Naive thymus-derived CD4-positive, alpha-beta T cell (primary cell): ENCODE results near the gene PALM3. TPM values are rescaled to one million over a fixed set of nuclear protein-coding genes. Genes with fewer than 3 reads are reported as not detected.
A peak's percentile ranks its signal among the peaks of the same experiment; 100 is the strongest.

ENCODE experiments used
- ATAC-seq: fragments of 150-1000 bp; cut with Tn5 transposase; 2 replicates; pipeline ENCODE4 v1.10.0; 2021; ENCODE audit warnings: mild to moderate bottlenecking, moderate library complexity
- CTCF ChIA-PET: fragments of 350-600 bp; sonication (Branson Sonifier 250); formaldehyde crosslinking; loops from one replicate; lab custom pipeline; 2021; ENCODE audit warnings: antibody characterized with exemption; lab: Charles Lee
- POLR2A ChIA-PET: fragments of 350-600 bp; sonication (Branson Sonifier 250); formaldehyde crosslinking; loops from one replicate; lab custom pipeline; 2021; ENCODE audit warnings: antibody characterized with exemption, inconsistent platforms; lab: Charles Lee
- DNase-seq, 9 donors: peaks; one replicate each; pipeline versions ENCODE4 v3.0.0 to v3.0.0-alpha.2; 2020 to 2022; ENCODE audit warnings: mixed read lengths in 1 of 9
- H3K27ac ChIP-seq: one replicate; pipeline ENCODE4 v1.7.0; 2013; ENCODE audit warnings: mild to moderate bottlenecking, low read depth, low read length, moderate library complexity
- H3K27me3 ChIP-seq, 2 donors: one replicate each; pipeline ENCODE4 v1.7.0; 2013; ENCODE audit warnings: low read length in 2 of 2, mild to moderate bottlenecking in 2 of 2, moderate library complexity in 2 of 2; ENCODE audit not compliant: control insufficient read depth in 2 of 2, insufficient read depth in 2 of 2
- H3K36me3 ChIP-seq, 3 experiments: 1 replicate in 2 of 3; 2 replicates in 1 of 3; pipeline ENCODE4 v1.7.0; 2013; ENCODE audit warnings: low read length in 3 of 3, mild to moderate bottlenecking in 3 of 3, moderate library complexity in 1 of 3; ENCODE audit not compliant: insufficient read depth in 3 of 3, control insufficient read depth in 2 of 3
- H3K4me1 ChIP-seq, 2 donors: one replicate each; pipeline ENCODE4 v1.7.0; 2013; ENCODE audit warnings: low read length in 2 of 2, mild to moderate bottlenecking in 2 of 2, moderate library complexity in 1 of 2; ENCODE audit not compliant: control insufficient read depth in 2 of 2, insufficient read depth in 2 of 2
- H3K4me3 ChIP-seq: 2 replicates; pipeline ENCODE4 v1.7.0; 2013; ENCODE audit warnings: mild to moderate bottlenecking, low read length
- H3K9me3 ChIP-seq, 3 experiments: 1 replicate in 2 of 3; 2 replicates in 1 of 3; pipeline ENCODE4 v1.7.0; 2013; ENCODE audit warnings: low read length in 3 of 3; ENCODE audit not compliant: control insufficient read depth in 2 of 3
- H3K27ac Mint-ChIP-seq, 9 donors: one replicate each; pipeline ENCODE4 v1.8.0; 2020 to 2022; ENCODE audit warnings: mixed read lengths in 9 of 9, mild to moderate bottlenecking in 8 of 9, moderate library complexity in 5 of 9, inconsistent platforms in 2 of 9
- H3K27me3 Mint-ChIP-seq, 5 donors: one replicate each; pipeline ENCODE4 v1.8.0; 2021 to 2022; ENCODE audit warnings: mixed read lengths in 5 of 5, mild to moderate bottlenecking in 1 of 5
- H3K36me3 Mint-ChIP-seq, 5 donors: one replicate each; pipeline ENCODE4 v1.8.0; 2020 to 2022; ENCODE audit warnings: mixed read lengths in 5 of 5, mild to moderate bottlenecking in 3 of 5, inconsistent platforms in 1 of 5
- H3K4me1 Mint-ChIP-seq, 7 donors: one replicate each; pipeline ENCODE4 v1.8.0; 2020 to 2022; ENCODE audit warnings: mixed read lengths in 7 of 7, mild to moderate bottlenecking in 3 of 7, inconsistent platforms in 1 of 7
- H3K4me3 Mint-ChIP-seq, 10 donors: one replicate each; pipeline ENCODE4 v1.8.0; 2020 to 2022; ENCODE audit warnings: mild to moderate bottlenecking in 10 of 10, mixed read lengths in 10 of 10, moderate library complexity in 6 of 10, inconsistent platforms in 2 of 10
- H3K9me3 Mint-ChIP-seq, 11 donors: one replicate each; pipeline ENCODE4 v1.8.0; 2020 to 2022; ENCODE audit warnings: mixed read lengths in 11 of 11, mild to moderate bottlenecking in 4 of 11, inconsistent platforms in 1 of 11, moderate library complexity in 1 of 11
- intact Hi-C, 2 donors: fragments of 100-400 bp; cut with micrococcal nuclease; formaldehyde crosslinking; loops; one replicate each; pipeline ENCODE4 v1.15.1; 2023
- polyA plus RNA-seq, 2 donors: library from polyadenylated mRNA; unstranded; fragments of 300-500 nt; fragmentation: Illumina TruSeq; gene quantifications; one replicate each; pipeline ENCODE4 v1.2.3, GENCODE V29; 2021
- total RNA-seq, 6 experiments: library from RNA in 5 of 6; stranded (reverse) in 5 of 6; gene quantifications; 1 replicate in 5 of 6; 2 replicates in 1 of 6; pipeline ENCODE4 v1.2.3 and lab custom pipeline; 2021 to 2026

The PALM3 gene
- total and polyA plus RNA-seq, 7 experiments from 2014 or later: 0.22 TPM; not detected in 6

- peak overlapping the region; percentile 91 for H3K4me3 ChIP-seq
- POLR2A ChIA-PET: interaction anchor here (0.6 to 2.5 kb wide), 8 partner anchors 16 to 194 kb away, joined by 3 to 10 read pairs (median 3); partner anchors contain the start of genes ASF1B, IL27RA and PRKACA
- peak overlapping the region in 7 of 9 donors; percentile 62 to 89 (median 78) for H3K27ac Mint-ChIP-seq
Observed at GRCh38 chr19:14073261-14073924, 11.5 kb upstream of the PALM3 start.

GRCh38 chr19:14072535-14073260, 10.8 kb upstream of the PALM3 start, which contains the start of gene MISP3:
Gene MISP3, plus strand, starts transcription at chr19:14072786. Its CDS starts 524 bp downstream, at chr19:14073310.
- CTCF ChIA-PET: interaction anchor here (0.6 to 3.8 kb wide), 8 partner anchors 9 to 193 kb away, joined by 3 to 22 read pairs (median 4); partner anchors contain the start of gene ASF1B
- Histone ChIP-seq H3K4me1 (peaks cover 9 to 18% of the 10 kb centered on the region in 2 donors), H3K4me3 (peak within 1 kb of the TSS; percentile 91), H3K36me3 (no peaks in the 10 kb centered on the region), H3K9me3 (no peaks in the 10 kb centered on the region), H3K27ac (peak within 1 kb of the TSS; percentile 50), H3K27me3 (no peaks in the 10 kb centered on the region)
- intact Hi-C loops: loop anchor here (1.0 to 5.0 kb wide), 10 partner anchors 9 to 615 kb away; partner anchors contain the start of genes RFX1 (in 2 of the 2), ASF1B (in 1 of the 2) and SAMD1 (in 1 of the 2)
- H3K36me3 Mint-ChIP-seq: no peaks in the 10 kb centered on the region
- H3K4me3 Mint-ChIP-seq: peak within 1 kb of the TSS; percentile 87 to 99 (median 93)
- peaks cover 7 to 24% (median 10%) of the 10 kb centered on the region in 7 donors for H3K4me1 Mint-ChIP-seq
- POLR2A ChIA-PET: interaction anchor here (0.6 to 2.5 kb wide), 5 partner anchors 19 to 148 kb away, joined by 3 to 10 read pairs (median 3); partner anchors contain the start of genes IL27RA and PRKACA
- peak within 1 kb of the TSS in 5 of 9 donors; percentile 66 to 89 (median 82) for H3K27ac Mint-ChIP-seq
- H3K9me3 Mint-ChIP-seq: peaks cover 0 to 1% (median 0%) of the 10 kb centered on the region in 11 donors
- peaks cover 0 to 10% (median 0%) of the 10 kb centered on the region in 5 donors for H3K27me3 Mint-ChIP-seq
- DNase-seq (peak in 2 of 9 donors; percentile 16 to 63), ATAC-seq (peak; percentile 2)

More at GRCh38 chr19:14073261-14073924, 11.5 kb upstream of the PALM3 start:
- Histone ChIP-seq H3K9me3 (no peaks in the 10 kb centered on the region), H3K27me3 (no peaks in the 10 kb centered on the region), H3K27ac (peak overlapping the region; percentile 50), H3K36me3 (no peaks in the 10 kb centered on the region), H3K4me1 (peaks cover 9 to 18% of the 10 kb centered on the region in 2 donors)
- Mint-ChIP-seq H3K4me1 (peaks cover 7 to 24% (median 10%) of the 10 kb centered on the region in 7 donors), H3K36me3 (no peaks in the 10 kb centered on the region), H3K9me3 (peaks cover 0 to 1% (median 0%) of the 10 kb centered on the region in 11 donors), H3K4me3 (peak overlapping the region; percentile 87 to 99 (median 93)), H3K27me3 (peaks cover 0 to 10% (median 0%) of the 10 kb centered on the region in 5 donors)
- CTCF ChIA-PET: interaction anchor here (0.5 to 3.8 kb wide), 14 partner anchors 8 to 1097 kb away, joined by 3 to 22 read pairs (median 4); partner anchors contain the start of gene ASF1B
- intact Hi-C loops: loop anchor here (1.0 to 5.0 kb wide), 9 partner anchors 8 to 614 kb away; partner anchors contain the start of genes RFX1 (in 2 of the 2), ASF1B (in 1 of the 2) and SAMD1 (in 1 of the 2)
- peak; percentile 65 to 91 (median 87) for DNase-seq
- peak; percentile 86 for ATAC-seq

GRCh38 chr19:14070268-14071050, 8.6 kb upstream of the PALM3 start:
- peaks cover 9 to 18% of the 10 kb centered on the region in 2 donors for H3K4me1 ChIP-seq
- DNase-seq: no peak
- H3K36me3 ChIP-seq: no peaks in the 10 kb centered on the region
- H3K9me3 ChIP-seq: no peaks in the 10 kb centered on the region
- Mint-ChIP-seq H3K4me1 (peaks cover 7 to 20% (median 11%) of the 10 kb centered on the region in 7 donors), H3K27me3 (peaks cover 0 to 13% (median 0%) of the 10 kb centered on the region in 5 donors), H3K36me3 (no peaks in the 10 kb centered on the region), H3K4me3 (peak overlapping the region in 5 of 10 donors; percentile 9 to 67 (median 30)), H3K27ac (peak overlapping the region in 2 of 9 donors; percentile 28 to 51), H3K9me3 (peaks cover 0 to 1% (median 0%) of the 10 kb centered on the region in 11 donors)
- no peak overlapping the region for H3K27ac ChIP-seq
- POLR2A ChIA-PET: interaction anchor here (1.9 kb wide), 1 partner anchor 188 kb away, joined by 4 read pairs; no protein-coding TSS in a partner anchor
- no peak for ATAC-seq
- no peak overlapping the region for H3K4me3 ChIP-seq
- intact Hi-C loops: loop anchor here (5.0 kb wide), 2 partner anchors 63 to 617 kb away; partner anchors contain the start of gene RFX1 (in 2 of the 2)
- no peaks in the 10 kb centered on the region for H3K27me3 ChIP-seq
- CTCF ChIA-PET: interaction anchor here (0.8 to 3.8 kb wide), 4 partner anchors 11 to 190 kb away, joined by 3 to 22 read pairs (median 10); no protein-coding TSS in a partner anchor

GRCh38 chr19:14066134-14066533, 4.3 kb upstream of the PALM3 start:
- Mint-ChIP-seq H3K27ac (peak overlapping the region in 1 of 9 donors; percentile 2), H3K36me3 (no peaks in the 10 kb centered on the region), H3K27me3 (peaks cover 0 to 18% (median 3%) of the 10 kb centered on the region in 5 donors), H3K4me1 (peaks cover 0 to 2% (median 0%) of the 10 kb centered on the region in 7 donors), H3K9me3 (peaks cover 0 to 1% (median 0%) of the 10 kb centered on the region in 11 donors), H3K4me3 (no peak overlapping the region)
- intact Hi-C loops: no loop called here
- H3K27me3 ChIP-seq: no peaks in the 10 kb centered on the region
- no peak overlapping the region for H3K27ac ChIP-seq
- no peaks in the 10 kb centered on the region for H3K4me1 ChIP-seq
- no peak for DNase-seq
- no peak for ATAC-seq
- CTCF ChIA-PET: no interaction called here
- no peak overlapping the region for H3K4me3 ChIP-seq
- H3K9me3 ChIP-seq: no peaks in the 10 kb centered on the region
- POLR2A ChIA-PET: interaction anchor here (0.6 to 0.7 kb wide), 3 partner anchors 25 to 114 kb away, joined by 3 read pairs; partner anchors contain the start of gene DCAF15
- no peaks in the 10 kb centered on the region for H3K36me3 ChIP-seq

- H3K27ac Mint-ChIP-seq: no peak overlapping the region
- peaks cover 16 to 34% (median 25%) of the 10 kb centered on the region in 5 donors for H3K27me3 Mint-ChIP-seq
- Histone ChIP-seq H3K9me3 (no peaks in the 10 kb centered on the region), H3K4me3 (no peak overlapping the region), H3K4me1 (peaks cover 5 to 10% of the 10 kb centered on the region in 2 donors), H3K36me3 (no peaks in the 10 kb centered on the region), H3K27ac (no peak overlapping the region), H3K27me3 (peaks cover 4 to 17% of the 10 kb centered on the region in 2 donors)
- no peaks in the 10 kb centered on the region for H3K36me3 Mint-ChIP-seq
- ChIA-PET POLR2A (no interaction called here), CTCF (no interaction called here)
- intact Hi-C loops: no loop called here
- peaks cover 0 to under 1% (median 0%) of the 10 kb centered on the region in 11 donors for H3K9me3 Mint-ChIP-seq
- H3K4me3 Mint-ChIP-seq: no peak overlapping the region
- peaks cover 8 to 15% (median 11%) of the 10 kb centered on the region in 7 donors for H3K4me1 Mint-ChIP-seq
- no peak for DNase-seq
- ATAC-seq: no peak
Observed at GRCh38 chr19:14063105-14063504, 1.2 kb upstream of the PALM3 start.
